GM19372 (cell line): Measurements from ENCODE around the gene FAM24A.
"Not testable (repeated sequence)": the region's sequence is repeated elsewhere in the genome, so short reads cannot be mapped to it uniquely, and the experiment has no call there.

ENCODE experiments used
- ATAC-seq: cut with Tn5 transposase; IDR thresholded peaks from one replicate; pipeline ENCODE4 v1.9.1; 2021; ENCODE audit warnings: mild to moderate bottlenecking, low read depth, moderate library complexity; ENCODE audit not compliant: unreplicated experiment

The FAM24A gene

GRCh38 chr10:122910310-122910709, at the start of gene FAM24A:
Gene FAM24A (plus strand): TSS chr10:122910610. CDS start chr10:122911635, 1,025 bp downstream.
- ATAC-seq = no peak

- ATAC-seq = no peak
Observed at GRCh38 chr10:122861711-122862161, 48.7 kb upstream of the FAM24A start.

- no peak for ATAC-seq
Observed at GRCh38 chr10:122863216-122864193, 46.9 kb upstream of the FAM24A start.

GRCh38 chr10:122864194-122864592, 46.2 kb upstream of the FAM24A start:
- no peak for ATAC-seq

- no peak for ATAC-seq
Observed at GRCh38 chr10:122864901-122865300, 45.5 kb upstream of the FAM24A start.

GRCh38 chr10:122866757-122867482, 43.5 kb upstream of the FAM24A start:
- ATAC-seq = not testable (repeated sequence)

- not testable (repeated sequence) for ATAC-seq
Observed at GRCh38 chr10:122868768-122869167, 41.6 kb upstream of the FAM24A start.

GRCh38 chr10:122871947-122872346, 38.5 kb upstream of the FAM24A start:
- ATAC-seq = not testable (repeated sequence)

GRCh38 chr10:122875843-122876466, 34.5 kb upstream of the FAM24A start:
- ATAC-seq = no peak

GRCh38 chr10:122876467-122876855, 33.9 kb upstream of the FAM24A start:
- ATAC-seq = no peak

GRCh38 chr10:122877264-122877663, 33.1 kb upstream of the FAM24A start:
- ATAC-seq = no peak

- peak; percentile 10 for ATAC-seq
Observed at GRCh38 chr10:122878799-122879338, 31.5 kb upstream of the FAM24A start.

GRCh38 chr10:122879339-122880273, 30.8 kb upstream of the FAM24A start, which contains the start of gene FAM24B:
Gene FAM24B (minus strand): TSS chr10:122879581. CDS start chr10:122850515, 29,066 bp downstream.
- ATAC-seq = peak; percentile 80

- ATAC-seq = no peak
Observed at GRCh38 chr10:122882766-122883165, 27.6 kb upstream of the FAM24A start.

- no peak for ATAC-seq
Observed at GRCh38 chr10:122884166-122884565, 26.2 kb upstream of the FAM24A start.

- no peak for ATAC-seq
Observed at GRCh38 chr10:122894261-122894944, 16.0 kb upstream of the FAM24A start.

GRCh38 chr10:122903861-122904260, 6.5 kb upstream of the FAM24A start:
- ATAC-seq = not testable (repeated sequence)

- no peak for ATAC-seq
Observed at GRCh38 chr10:122911889-122912484, 1.6 kb downstream of the FAM24A start.
